Mammary epithelial cell (primary cell): ENCODE measurements around the gene GRID2.

Experiments
- CTCF ChIP-seq, 2 donors: IDR thresholded peaks in 1 of 2; conservative IDR thresholded peaks in 1 of 2; 2 replicates each; pipeline ENCODE4 v1.5.1; 2011 to 2012; ENCODE audit warnings: inconsistent platforms in 2 of 2, low read length in 2 of 2, mild to moderate bottlenecking in 2 of 2, control low read depth in 1 of 2, low read depth in 1 of 2; ENCODE audit not compliant: insufficient read depth in 1 of 2; ENCODE audit errors: extremely low read depth in 1 of 2
- EZH2 ChIP-seq: IDR thresholded peaks from 2 replicates; pipeline ENCODE4 v1.6.1; 2012; ENCODE audit warnings: low read length, inconsistent platforms, borderline replicate concordance

GRCh38 chr4:93748373-93749291 lies 1444.9 kb downstream of the GRID2 start:
- TF ChIP-seq CTCF (conservative IDR thresholded peaks at IDR 0.05 in 1 of 2, IDR thresholded peaks at IDR 0.05 in 1 of 2; ENCODE audit: extremely low read depth in 1 of 2, insufficient read depth in 1 of 2, low read depth in 1 of 2, low read length in 2 of 2) = no peak
- TF ChIP-seq EZH2 = no peak
